Lower lobe of right lung (tissue), 2 donors: ENCODE measurements around the gene ABR. TPM values are rescaled to one million over a fixed set of nuclear protein-coding genes. Genes with fewer than 3 reads are reported as not detected.
"Not testable (repeated sequence)": the region's sequence is repeated elsewhere in the genome, so short reads cannot be mapped to it uniquely, and the experiment has no call there.

Source experiments
- ATAC-seq, 2 donors: fragments of 200-7000 bp; cut with Tn5 transposase; one replicate each; pipeline ENCODE4 v1.9.1; 2020 to 2022; ENCODE audit warnings: mild to moderate bottlenecking in 2 of 2, moderate library complexity in 2 of 2
- DNase-seq: peaks from one replicate; pipeline ENCODE4 v3.0.0-alpha.2; 2020
- H3K27ac ChIP-seq: fragments of 200-600 bp; one replicate; pipeline ENCODE4 v1.8.0; 2022
- H3K27me3 ChIP-seq: fragments of 200-600 bp; one replicate; pipeline ENCODE4 v1.8.0; 2022; ENCODE audit warnings: low read depth
- H3K36me3 ChIP-seq: fragments of 200-600 bp; one replicate; pipeline ENCODE4 v1.8.0; 2022; ENCODE audit warnings: mild to moderate bottlenecking
- H3K4me1 ChIP-seq: fragments of 200-600 bp; one replicate; pipeline ENCODE4 v1.8.0; 2022
- H3K4me3 ChIP-seq: fragments of 200-600 bp; one replicate; pipeline ENCODE4 v1.8.0; 2022; ENCODE audit warnings: mild to moderate bottlenecking
- H3K9me3 ChIP-seq: fragments of 200-600 bp; one replicate; pipeline ENCODE4 v1.8.0; 2022
- CTCF ChIP-seq: fragments of 200-600 bp; IDR thresholded peaks from one replicate; pipeline ENCODE4 v1.8.0; 2022; ENCODE audit warnings: antibody characterized with exemption, mild to moderate bottlenecking
- intact Hi-C: fragments of 100-400 bp; cut with DNase I; formaldehyde crosslinking; loops from one replicate; pipeline ENCODE4 v1.11.0; 2022
- total RNA-seq: library from RNA; stranded (reverse); fragmentation: NEBNext Ultra II Directional; extraction: Animal tissue kit (Norgen Biotek cat#: 25700); gene quantifications from one replicate; pipeline ENCODE4 v1.2.1, GENCODE V29; 2021
- donor health status: DM: no; HTN: yes; CAD: no; lungs with severe emphysema.

Gene ABR
- total RNA-seq, 1 donor from 2014 or later, result 212 TPM

- no peak for TF ChIP-seq CTCF
- H3K9me3 ChIP-seq, result no peaks in the 10 kb centered on the region
- H3K27me3 ChIP-seq, result no peaks in the 10 kb centered on the region
- H3K36me3 ChIP-seq, result peaks cover 80% of the 10 kb centered on the region
- ATAC-seq (no peak), DNase-seq (peak; percentile 14)
- H3K4me1 ChIP-seq, result no peaks in the 10 kb centered on the region
- intact Hi-C loops, result no loop called here
- H3K27ac ChIP-seq, result no peak overlapping the region
- no peak overlapping the region for H3K4me3 ChIP-seq
Observed at GRCh38 chr17:1068356-1068755, 111.4 kb downstream of the ABR start.

- no peaks in the 10 kb centered on the region for H3K4me1 ChIP-seq
- DNase-seq (peak; percentile 81), ATAC-seq (peak; percentile 87 to 95)
- no peak overlapping the region for H3K27ac ChIP-seq
- H3K36me3 ChIP-seq, result peaks cover 72% of the 10 kb centered on the region
- no peaks in the 10 kb centered on the region for H3K27me3 ChIP-seq
- no peak overlapping the region for H3K4me3 ChIP-seq
- H3K9me3 ChIP-seq, result no peaks in the 10 kb centered on the region
- intact Hi-C loops, result no loop called here
- no peak for TF ChIP-seq CTCF
Observed at GRCh38 chr17:1067282-1067956, 112.4 kb downstream of the ABR start.

GRCh38 chr17:1065416-1065815 is 114.4 kb downstream of the ABR start:
- H3K4me3 ChIP-seq, H3K4me1 ChIP-seq, H3K27ac ChIP-seq, intact Hi-C loops, H3K9me3 ChIP-seq, H3K27me3 ChIP-seq, ATAC-seq, DNase-seq: not testable (repeated sequence)
- H3K36me3 ChIP-seq, result peaks cover 68% of the 10 kb centered on the region

- Histone ChIP-seq H3K9me3 (no peaks in the 10 kb centered on the region), H3K36me3 (peaks cover 65% of the 10 kb centered on the region), H3K27ac (no peak overlapping the region), H3K27me3 (no peaks in the 10 kb centered on the region), H3K4me1 (peaks cover 2% of the 10 kb centered on the region), H3K4me3 (no peak overlapping the region)
- TF ChIP-seq CTCF, result no peak
- peak; percentile 76 for DNase-seq
- intact Hi-C loops, result no loop called here
- peak; percentile 79 to 91 for ATAC-seq
Observed at GRCh38 chr17:1060991-1061390, 118.8 kb downstream of the ABR start.

- H3K4me3 ChIP-seq, result no peak overlapping the region
- no peaks in the 10 kb centered on the region for H3K27me3 ChIP-seq
- DNase-seq (peak; percentile 33), ATAC-seq (no peak)
- no peak for TF ChIP-seq CTCF
- H3K4me1 ChIP-seq, result peaks cover 5% of the 10 kb centered on the region
- no peak overlapping the region for H3K27ac ChIP-seq
- intact Hi-C loops, result no loop called here
- peaks cover 73% of the 10 kb centered on the region for H3K36me3 ChIP-seq
- no peaks in the 10 kb centered on the region for H3K9me3 ChIP-seq
Observed at GRCh38 chr17:1059131-1059795, 120.5 kb downstream of the ABR start.
